HG03439 (cell line): Measurements from ENCODE around the gene EML6.
"Not testable (repeated sequence)": the region's sequence is repeated elsewhere in the genome, so short reads cannot be mapped to it uniquely, and the experiment has no call there.

ENCODE experiments used
- ATAC-seq: cut with Tn5 transposase; IDR thresholded peaks from one replicate; pipeline ENCODE4 v1.9.1; 2021; ENCODE audit warnings: mild to moderate bottlenecking, moderate library complexity; ENCODE audit not compliant: unreplicated experiment

Gene EML6

GRCh38 chr2:54979321-54980044, 256.0 kb downstream of the EML6 start:
- no peak for ATAC-seq

GRCh38 chr2:54981385-54981784, 257.9 kb downstream of the EML6 start:
- no peak for ATAC-seq

GRCh38 chr2:54983345-54984220, 260.1 kb downstream of the EML6 start:
- no peak for ATAC-seq

GRCh38 chr2:54984476-54984875, 261.0 kb downstream of the EML6 start:
- ATAC-seq: no peak

- ATAC-seq: no peak
Measured at GRCh38 chr2:54986264-54986663, 262.8 kb downstream of the EML6 start.

- no peak for ATAC-seq
Measured at GRCh38 chr2:54988612-54989011, 265.1 kb downstream of the EML6 start.

- ATAC-seq: not testable (repeated sequence)
Measured at GRCh38 chr2:54990694-54991093, 267.2 kb downstream of the EML6 start.

GRCh38 chr2:54995553-54995952, 272.1 kb downstream of the EML6 start:
- no peak for ATAC-seq

GRCh38 chr2:54997826-54998225, 274.4 kb downstream of the EML6 start:
- ATAC-seq: no peak

- ATAC-seq: no peak
Measured at GRCh38 chr2:54999182-54999581, 275.7 kb downstream of the EML6 start.

- no peak for ATAC-seq
Measured at GRCh38 chr2:55000341-55000740, 276.9 kb downstream of the EML6 start.

GRCh38 chr2:55001716-55002115, 278.3 kb downstream of the EML6 start:
- no peak for ATAC-seq

GRCh38 chr2:55003706-55004639, 280.5 kb downstream of the EML6 start:
- no peak for ATAC-seq

- ATAC-seq: no peak
Measured at GRCh38 chr2:55006306-55006705, 282.8 kb downstream of the EML6 start.

- no peak for ATAC-seq
Measured at GRCh38 chr2:55009277-55010060, 286.0 kb downstream of the EML6 start.

- ATAC-seq: peak; percentile 85
Measured at GRCh38 chr2:55010149-55010591, 286.7 kb downstream of the EML6 start.

- no peak for ATAC-seq
Measured at GRCh38 chr2:55010915-55011314, 287.5 kb downstream of the EML6 start.

- no peak for ATAC-seq
Measured at GRCh38 chr2:55011831-55012671, 288.6 kb downstream of the EML6 start.
